HG03103 (cell line): ENCODE results near the gene CRB1.
"Not testable (repeated sequence)": the region's sequence is repeated elsewhere in the genome, so short reads cannot be mapped to it uniquely, and the experiment has no call there.

Experiments
- ATAC-seq: cut with Tn5 transposase; IDR thresholded peaks from one replicate; pipeline ENCODE4 v1.9.1; 2021; ENCODE audit warnings: low read depth; ENCODE audit not compliant: unreplicated experiment

The CRB1 gene

DNA sequence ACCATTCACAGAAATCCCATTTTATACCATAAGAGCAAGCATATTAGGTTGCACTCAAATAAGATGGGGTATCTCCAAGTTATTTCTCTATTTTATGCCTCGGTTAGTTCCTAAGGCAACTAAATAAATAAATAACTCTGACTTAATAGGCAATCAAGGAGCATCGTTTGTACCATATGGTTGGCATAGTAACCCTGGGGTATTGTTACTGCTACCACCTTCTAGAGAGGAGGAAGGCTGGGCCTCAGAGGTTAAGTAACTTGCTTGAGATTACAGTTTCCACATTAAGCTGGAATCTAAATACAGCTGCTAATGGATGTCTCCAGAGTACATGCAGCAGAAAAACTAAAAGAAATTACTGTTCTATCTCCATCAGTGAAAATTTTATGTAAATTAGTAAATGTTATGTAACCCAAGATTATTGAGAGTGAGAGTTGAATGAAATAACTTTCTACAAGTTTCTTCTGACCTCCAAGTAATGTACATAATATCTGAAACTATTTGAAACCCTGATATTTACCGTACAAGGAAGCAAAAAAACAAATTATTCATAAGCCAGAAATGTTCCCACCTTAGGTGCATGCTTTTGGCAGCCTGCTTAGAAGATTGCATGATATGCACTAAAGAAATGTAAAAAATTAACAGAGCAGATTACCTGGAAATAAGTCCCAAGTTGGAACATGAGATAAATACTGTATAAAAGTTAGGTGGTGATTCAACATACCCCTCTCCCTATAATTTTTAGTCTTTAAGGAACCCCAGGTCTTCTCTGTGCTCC, 127.0 kb downstream of the CRB1 start:
- ATAC-seq = no peak

DNA sequence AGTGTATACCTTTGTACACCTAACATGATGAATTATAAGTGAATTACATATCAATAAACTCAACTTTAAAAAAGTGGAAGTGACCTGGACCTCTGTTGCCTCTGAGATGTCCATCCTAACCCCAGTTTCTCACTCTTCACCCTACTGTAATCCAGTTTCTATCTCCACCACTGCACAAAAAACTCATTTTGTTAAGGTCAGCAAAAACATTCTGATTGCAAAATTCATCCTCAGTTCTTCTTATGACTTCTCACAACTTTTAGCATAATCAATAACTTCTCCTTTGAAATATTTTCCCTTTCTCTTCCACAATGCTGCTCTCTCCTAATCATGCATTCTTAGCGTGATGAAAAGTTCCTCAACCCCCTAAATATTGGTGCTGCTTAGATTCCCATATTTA, 129.8 kb downstream of the CRB1 start:
- ATAC-seq = no peak

DNA sequence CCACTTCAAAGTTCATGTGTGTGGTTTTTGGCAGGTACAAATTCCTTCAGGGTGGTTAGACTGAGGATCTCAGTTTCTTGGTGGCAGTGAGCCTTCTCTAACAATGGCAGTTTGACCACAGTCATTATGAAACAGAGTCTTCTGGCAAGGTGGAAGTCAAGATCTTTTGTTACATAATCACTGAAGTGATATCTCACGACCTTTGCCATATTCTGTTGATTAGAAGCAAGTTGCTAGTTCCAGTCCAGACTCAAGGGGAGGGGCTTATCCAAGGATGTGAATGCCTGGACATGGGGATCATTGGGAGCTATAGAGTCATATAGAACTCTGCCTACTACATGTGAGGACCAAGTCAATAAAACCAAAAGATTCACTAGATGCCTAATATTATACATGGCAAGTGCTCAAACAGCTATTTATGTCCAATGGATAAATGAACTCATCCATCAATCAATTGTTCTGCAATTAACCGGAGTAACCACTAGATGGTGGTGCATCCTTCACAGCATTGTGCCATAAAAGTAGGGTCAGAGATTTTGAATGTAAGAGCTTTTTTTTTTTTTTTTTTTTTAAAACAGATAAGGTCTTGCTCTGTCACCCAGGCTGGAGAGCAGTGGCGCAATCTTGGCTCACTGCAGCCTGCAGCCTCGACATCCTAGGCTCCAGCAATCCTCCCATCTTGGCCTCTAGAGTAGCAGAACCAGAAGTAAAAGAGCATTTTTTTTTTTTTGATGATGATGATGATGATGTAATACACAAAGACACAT, 131.9 kb downstream of the CRB1 start:
- peak; percentile 76 for ATAC-seq

DNA sequence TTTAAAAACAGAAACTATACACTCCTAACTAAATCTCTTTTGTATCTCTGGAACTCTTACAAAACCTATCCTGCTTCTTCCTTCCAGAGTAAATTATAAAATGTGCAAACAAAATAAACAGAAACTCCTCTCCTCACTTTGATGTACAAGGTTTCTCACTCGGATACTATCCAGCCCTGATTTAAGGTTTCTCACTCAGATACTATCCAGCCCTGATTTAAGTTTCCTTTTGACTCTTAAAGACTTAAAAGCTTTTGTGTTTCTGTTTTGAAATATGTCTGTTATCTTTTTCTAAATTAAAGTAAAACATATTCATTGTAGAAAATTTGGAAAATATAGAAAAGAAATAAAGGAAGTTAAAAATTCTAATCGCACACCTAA, 132.5 kb downstream of the CRB1 start:
- no peak for ATAC-seq

DNA sequence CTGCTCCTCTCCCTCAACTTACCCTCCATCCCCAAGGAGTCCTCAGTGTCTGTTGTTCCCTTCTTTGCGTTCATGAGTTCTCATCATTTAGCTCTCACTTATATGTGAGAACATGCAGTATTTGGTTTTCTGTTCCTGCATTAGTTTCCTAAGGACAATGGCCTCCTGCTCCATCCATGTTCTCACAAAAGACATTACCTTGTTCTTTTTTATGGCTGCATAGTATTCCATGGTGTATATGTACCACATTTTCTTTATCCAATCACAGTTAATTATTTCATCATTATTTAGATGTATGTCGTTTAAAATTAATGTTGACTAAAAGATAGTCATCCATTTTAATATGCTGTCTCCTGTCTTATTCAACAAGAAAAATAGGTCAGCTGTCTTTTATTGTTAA, 134.1 kb downstream of the CRB1 start:
- no peak for ATAC-seq

DNA sequence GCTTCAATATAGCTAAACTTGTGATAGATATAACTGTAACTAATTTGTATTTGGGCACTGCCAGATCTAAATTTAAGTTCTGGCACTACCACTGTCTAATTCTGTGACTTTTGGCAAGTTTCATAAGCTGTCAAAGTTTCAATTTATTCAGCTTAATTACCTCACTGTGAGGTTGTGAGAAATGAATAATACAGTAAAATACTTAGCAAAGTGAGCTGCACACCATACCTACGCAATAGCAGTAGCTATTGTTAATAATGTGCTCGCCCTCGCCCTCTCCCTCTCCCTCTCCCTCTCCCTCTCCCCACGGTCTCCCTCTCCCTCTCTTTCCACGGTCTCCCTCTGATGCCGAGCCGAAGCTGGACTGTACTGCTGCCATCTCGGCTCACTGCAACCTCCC, 136.7 kb downstream of the CRB1 start:
- not testable (repeated sequence) for ATAC-seq

DNA sequence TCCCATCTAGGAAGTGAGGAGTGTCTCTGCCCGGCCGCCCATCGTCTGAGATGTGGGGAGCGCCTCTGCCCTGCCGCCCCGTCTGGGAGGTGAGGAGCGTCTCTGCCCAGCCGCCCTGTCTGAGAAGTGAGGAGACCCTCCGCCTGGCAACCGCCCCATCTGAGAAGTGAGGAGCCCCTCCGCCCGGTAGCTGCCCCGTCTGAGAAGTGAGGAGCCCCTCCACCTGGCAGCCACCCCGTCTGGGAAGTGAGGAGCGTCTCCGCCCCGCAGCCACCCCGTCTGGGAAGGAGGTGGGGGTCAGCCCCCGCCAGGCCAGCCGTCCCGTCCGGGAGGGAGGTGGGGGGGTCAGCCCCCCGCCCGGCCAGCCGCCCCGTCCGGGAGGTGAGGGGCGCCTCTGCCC, 137.6 kb downstream of the CRB1 start:
- not testable (repeated sequence) for ATAC-seq

DNA sequence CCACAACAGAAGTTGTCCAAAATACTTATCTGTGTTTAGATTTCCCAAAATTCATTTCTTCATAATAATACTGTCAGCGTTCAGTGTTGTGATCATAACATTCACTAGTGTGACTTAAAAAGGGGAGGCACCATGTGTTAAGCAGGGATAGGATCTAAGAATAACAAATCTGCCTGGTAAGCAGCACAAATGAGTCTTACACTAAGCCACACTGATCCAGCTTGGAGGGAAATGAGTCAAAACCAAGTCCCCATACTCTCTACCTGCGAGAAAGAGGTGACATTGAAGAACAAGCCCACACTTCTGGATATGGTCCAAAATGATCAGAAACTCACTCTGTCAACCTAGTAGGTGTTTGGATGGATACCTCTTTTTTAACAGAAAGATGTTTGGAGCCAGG, 145.5 kb downstream of the CRB1 start:
- no peak for ATAC-seq

DNA sequence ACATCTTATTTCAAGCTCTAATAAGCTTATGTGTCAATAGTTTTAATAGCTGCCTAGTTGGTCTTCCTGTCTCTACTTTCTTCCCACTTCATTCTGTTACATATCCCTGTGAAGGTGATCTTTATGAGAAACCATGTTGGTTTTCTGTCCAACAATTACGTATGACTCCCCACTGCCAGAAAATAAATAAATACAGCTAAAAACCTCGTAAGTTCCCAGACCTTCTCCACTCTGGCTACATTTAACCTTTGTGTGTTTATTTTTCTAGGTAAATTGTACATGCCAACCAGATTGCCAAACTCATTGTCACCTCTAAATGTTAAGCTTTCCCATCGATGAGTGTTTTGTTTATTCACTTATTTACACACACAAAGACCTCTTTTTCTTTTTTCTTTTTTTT, 147.2 kb downstream of the CRB1 start:
- no peak for ATAC-seq

DNA sequence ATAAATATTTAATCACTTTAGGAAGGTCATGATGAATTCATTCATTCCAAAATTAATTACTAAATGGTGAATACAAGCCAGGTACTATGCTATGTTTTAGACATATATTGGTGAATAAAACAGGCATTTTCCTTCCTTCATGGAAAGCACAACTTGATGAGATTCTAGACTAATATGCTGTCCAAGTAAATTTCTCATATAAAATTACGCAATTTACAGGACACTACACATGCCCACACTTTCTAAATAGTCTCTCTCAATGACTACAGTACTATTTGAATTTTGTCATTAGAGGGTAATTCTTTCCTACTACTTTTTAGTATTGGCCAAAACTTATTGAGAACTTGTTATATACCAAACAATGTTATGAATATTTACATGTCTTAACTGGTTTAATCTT, 150.6 kb downstream of the CRB1 start:
- ATAC-seq = no peak

DNA sequence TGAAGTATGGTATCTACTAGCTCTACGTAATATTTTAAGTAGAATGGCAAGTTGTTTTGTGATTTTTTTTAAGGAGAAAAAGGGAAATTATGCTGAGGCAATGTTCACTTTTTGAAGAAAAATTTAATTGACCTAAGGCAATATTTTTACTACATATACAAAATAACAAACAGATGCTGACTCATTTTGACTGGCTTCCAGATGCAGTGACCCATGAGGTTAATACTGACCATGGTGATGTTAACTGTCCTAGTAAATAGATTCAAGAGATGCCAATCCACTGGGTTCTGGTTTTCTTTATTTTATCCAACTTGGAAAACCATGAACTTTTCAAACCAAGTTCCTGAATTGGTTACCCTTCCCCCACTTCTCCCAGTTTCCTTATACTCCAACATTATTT, 154.9 kb downstream of the CRB1 start:
- ATAC-seq = no peak

DNA sequence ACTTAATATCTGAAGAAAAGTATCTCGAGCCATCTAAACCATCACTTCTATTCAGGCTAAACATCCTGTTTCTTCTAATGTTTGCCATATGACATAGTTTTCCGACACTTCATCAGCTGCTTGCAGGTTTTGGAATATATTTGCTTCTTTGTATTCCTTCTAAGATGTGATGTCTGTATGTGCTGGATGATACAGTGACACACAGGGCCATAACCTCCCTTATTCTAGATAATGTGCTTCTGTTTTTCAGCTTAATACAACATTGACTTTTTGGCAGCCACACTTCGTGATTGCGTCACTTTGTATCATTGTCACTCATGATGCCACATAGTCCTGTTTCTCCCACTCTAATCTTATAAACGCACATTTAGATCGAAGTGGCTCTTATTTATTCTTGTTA, 156.3 kb downstream of the CRB1 start:
- ATAC-seq = no peak

DNA sequence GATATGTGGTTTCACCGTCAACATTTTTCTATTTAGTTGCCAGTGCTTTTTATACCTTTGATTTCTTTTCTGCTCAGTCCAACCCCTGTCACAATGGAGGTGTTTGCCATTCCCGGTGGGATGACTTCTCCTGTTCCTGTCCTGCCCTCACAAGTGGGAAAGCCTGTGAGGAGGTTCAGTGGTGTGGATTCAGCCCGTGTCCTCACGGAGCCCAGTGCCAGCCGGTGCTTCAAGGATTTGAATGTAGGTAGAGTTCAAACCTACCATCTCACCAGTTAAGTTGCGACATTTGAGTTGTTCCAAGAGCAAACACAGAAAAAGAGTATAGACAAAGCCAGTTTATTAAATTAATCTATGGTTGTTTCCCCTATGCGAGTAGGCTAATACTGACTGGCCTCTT, 161.3 kb downstream of the CRB1 start:
- ATAC-seq = no peak

DNA sequence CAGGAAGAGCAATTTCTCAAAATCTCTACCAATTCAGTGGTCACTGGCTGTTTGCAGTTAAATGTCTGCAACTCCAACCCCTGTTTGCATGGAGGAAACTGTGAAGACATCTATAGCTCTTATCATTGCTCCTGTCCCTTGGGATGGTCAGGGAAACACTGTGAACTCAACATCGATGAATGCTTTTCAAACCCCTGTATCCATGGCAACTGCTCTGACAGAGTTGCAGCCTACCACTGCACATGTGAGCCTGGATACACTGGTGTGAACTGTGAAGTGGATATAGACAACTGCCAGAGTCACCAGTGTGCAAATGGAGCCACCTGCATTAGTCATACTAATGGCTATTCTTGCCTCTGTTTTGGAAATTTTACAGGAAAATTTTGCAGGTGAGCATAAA, 167.2 kb downstream of the CRB1 start:
- ATAC-seq = no peak

DNA sequence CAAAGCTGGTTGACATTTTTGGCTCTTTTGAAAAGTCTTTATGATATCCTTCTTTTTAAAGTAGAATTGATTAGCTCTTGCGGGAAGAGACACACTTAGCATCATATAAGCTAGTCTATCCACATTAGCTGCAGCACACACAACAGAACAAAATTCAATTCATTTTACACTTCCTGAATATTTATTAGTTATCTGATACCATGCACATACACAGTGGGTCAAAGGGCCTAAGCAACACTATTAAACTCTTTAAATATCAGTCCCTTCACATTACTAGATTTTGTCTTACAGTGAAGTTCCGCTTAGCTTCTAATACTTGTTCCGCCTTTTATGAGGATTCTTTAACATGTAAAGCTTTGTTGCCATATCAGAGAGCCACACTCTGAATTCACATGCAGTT, 169.5 kb downstream of the CRB1 start:
- no peak for ATAC-seq

DNA sequence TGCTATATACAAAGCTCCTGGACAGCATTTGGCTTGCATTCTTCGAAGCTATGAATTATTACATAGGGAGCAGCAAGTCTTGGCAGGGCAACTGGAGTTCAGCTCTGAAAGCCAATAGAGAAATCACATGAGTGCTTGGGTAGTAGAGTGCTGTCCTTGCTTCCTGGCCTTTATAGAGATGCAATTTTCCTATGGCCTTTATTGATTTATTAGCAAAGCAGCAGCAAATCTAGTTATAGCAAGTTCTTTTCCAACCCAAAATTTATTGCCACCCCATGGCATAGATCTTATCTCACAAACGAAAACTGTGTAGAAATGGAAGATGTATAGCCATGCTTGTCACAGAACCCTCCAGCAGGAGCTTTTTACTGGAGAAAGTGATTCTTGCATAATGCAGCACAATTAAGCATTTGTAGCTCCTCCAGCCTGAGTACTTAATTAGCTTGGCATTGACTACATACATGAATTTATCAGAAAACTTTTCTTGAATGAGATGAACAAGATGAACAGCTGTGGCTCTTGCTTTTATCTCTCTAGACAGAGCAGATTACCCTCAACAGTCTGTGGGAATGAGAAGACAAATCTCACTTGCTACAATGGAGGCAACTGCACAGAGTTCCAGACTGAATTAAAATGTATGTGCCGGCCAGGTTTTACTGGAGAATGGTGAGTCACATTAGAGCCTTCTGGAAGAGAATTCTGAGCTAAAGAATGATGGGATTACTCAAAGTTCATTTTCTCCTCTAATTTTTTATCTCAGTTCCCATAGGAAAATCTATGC, 170.1 kb downstream of the CRB1 start:
- no peak for ATAC-seq

DNA sequence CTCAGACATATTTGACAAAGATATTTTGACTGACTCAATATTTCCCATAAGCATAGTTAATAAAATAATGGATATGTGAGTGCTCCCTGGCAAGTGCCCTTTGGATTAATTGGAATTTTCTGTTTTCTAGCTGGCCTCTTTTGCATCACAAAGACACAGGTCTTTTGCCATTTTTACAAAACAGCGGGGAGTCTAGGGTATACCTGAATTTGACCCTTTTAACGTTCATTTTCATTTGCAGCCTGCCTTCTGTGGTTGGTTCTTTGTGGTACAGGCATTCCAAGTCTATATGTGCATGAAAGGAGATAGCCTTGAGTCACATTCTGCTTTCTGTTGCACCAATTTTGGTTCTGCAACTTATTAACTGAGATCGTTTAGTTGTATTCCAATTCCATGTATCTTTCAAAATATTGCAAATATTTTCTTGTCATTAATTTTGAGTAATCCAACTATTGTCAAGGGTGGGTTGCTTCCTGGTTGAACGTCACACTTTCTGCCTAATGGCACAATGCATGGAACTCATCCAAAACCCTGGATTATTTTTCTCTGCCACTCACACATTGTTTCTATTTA, 171.7 kb downstream of the CRB1 start:
- no peak for ATAC-seq

DNA sequence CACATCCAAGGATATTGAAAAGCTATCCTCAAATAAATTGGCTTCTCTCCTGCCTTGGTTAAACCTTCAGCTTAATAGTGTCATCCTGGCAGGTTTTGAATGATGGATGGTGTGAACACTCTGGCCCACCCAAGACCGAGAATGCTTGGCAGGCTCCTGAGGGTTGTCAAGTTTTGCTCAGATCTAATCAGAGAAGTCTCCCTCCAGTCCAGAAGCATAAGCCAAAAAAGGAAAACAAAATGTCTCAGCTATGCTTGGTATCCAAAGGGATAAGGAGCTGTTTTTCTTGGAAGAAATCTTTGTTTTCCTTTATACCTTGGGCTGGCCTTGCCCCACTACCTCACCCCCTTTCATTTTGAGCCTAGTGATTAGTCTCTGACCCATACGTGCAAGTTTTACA, 172.7 kb downstream of the CRB1 start:
- ATAC-seq = no peak

DNA sequence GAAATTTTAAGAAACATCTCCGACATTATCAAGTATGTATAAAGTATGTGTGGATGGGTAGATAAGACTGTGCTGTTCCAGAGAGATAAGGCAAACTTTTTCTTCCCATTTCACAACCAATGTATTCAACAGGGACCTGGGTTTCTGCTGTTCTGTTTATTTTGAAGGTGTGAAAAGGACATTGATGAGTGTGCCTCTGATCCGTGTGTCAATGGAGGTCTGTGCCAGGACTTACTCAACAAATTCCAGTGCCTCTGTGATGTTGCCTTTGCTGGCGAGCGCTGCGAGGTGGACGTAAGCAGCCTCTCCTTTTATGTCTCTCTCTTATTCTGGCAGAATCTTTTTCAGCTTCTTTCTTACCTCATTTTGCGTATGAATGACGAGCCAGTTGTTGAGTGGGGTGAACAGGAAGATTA, 174.0 kb downstream of the CRB1 start:
- ATAC-seq = no peak

DNA sequence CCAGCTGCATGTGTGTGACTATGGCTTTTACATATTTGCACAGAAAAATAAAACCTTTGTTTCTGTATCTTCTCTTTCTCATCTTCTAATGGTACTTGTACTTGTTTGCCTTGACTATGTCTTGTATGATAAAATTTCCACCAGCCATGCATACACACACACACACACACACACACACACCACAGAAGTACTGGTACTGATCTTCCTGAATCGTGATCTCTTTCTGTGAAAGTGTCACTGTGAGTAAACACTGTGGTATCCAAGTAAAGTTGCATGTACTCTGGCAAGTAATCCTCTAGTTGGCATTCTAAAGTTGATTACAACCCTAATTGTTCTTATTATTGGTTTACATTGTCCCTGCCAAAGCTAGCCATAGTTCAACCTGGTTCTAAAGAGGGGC, 176.7 kb downstream of the CRB1 start:
- no peak for ATAC-seq

DNA sequence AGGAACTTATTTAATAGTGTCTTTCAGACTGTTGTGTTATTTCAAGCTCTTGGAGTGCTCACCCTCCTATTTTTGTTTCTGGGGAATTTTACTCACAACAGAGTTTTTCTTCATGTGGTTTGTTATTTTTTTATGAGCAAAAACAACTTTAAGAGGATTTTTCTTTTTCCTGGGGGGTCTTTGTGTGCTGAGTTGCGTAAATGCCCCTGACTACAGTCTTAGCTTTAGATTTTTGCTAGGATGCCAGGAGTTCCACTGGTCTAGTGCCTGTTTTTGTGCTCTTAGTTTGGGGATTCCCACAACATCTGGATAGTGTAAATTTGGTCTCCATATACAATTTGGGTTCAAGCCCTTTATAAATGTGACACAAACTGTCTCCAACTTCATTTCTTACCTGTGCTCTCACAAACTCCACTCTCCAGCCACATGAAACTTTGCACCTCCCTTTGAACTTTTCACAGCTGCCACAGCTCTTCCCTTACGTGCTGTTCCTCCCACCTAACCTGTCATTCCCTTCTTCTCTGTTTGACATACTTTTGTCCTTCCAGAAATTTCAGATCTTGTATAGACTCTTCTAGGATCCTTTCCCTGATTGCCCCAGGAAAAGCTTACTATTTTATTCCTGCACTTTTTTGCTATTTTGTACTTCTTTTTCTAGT, 180.2 kb downstream of the CRB1 start:
- ATAC-seq = no peak
